PC-3 (cell line): ENCODE results near the gene INTS3. TPM values are rescaled to one million over a fixed set of nuclear protein-coding genes. Genes with fewer than 3 reads are reported as not detected.

Source experiments
- ATAC-seq: fragments of 200-7000 bp; cut with Tn5 transposase; 2 replicates; pipeline ENCODE4 v1.9.1; 2020; ENCODE audit warnings: mild to moderate bottlenecking, moderate library complexity
- BruUV-seq: library from RNA; stranded (reverse); fragments of 400-500 nt; replicated peaks from 2 replicates; lab custom pipeline; 2021; lab: Mats Ljungman, UMichigan
- CTCF ChIA-PET: fragments of 300-600 bp; sonication (Branson Sonifier 250); formaldehyde crosslinking; loops from one replicate; lab custom pipeline; 2022; ENCODE audit warnings: antibody characterized with exemption; lab: Charles Lee
- POLR2A ChIA-PET: fragments of 300-600 bp; sonication (Branson Sonifier 250); formaldehyde crosslinking; loops from one replicate; lab custom pipeline; 2022; ENCODE audit warnings: antibody characterized with exemption; ENCODE audit not compliant: unreplicated experiment; lab: Charles Lee
- DNase-seq: peaks from one replicate; pipeline ENCODE4 v3.0.0-alpha.2; 2015
- H2AFZ ChIP-seq: fragments of 300-600 bp; sonication (generic); 2 replicates; pipeline ENCODE4 v1.6.0; 2016; ENCODE audit warnings: antibody characterized with exemption, low read length
- H3F3A ChIP-seq: fragments of 300-600 bp; sonication (generic); one replicate; pipeline ENCODE4 v1.6.0; 2017; ENCODE audit warnings: antibody characterized with exemption, low read length, control low read depth, mild to moderate bottlenecking; ENCODE audit not compliant: unreplicated experiment
- H3K27ac ChIP-seq: fragments of 300-600 bp; sonication (generic); 2 replicates; pipeline ENCODE4 v1.5.1; 2016; ENCODE audit warnings: mild to moderate bottlenecking, low read length
- H3K27me3 ChIP-seq: fragments of 300-600 bp; sonication (generic); 2 replicates; pipeline ENCODE4 v1.6.1; 2016; ENCODE audit warnings: low read length, mixed read lengths
- H3K36me3 ChIP-seq: fragments of 300-600 bp; sonication (generic); 2 replicates; pipeline ENCODE4 v1.6.1; 2016; ENCODE audit warnings: low read depth, mixed run types, low read length, mixed read lengths
- H3K4me1 ChIP-seq: fragments of 300-600 bp; sonication (generic); 2 replicates; pipeline ENCODE4 v1.5.1; 2016; ENCODE audit warnings: low read length; ENCODE audit not compliant: insufficient read depth
- H3K4me2 ChIP-seq: fragments of 300-600 bp; sonication (generic); 2 replicates; pipeline ENCODE4 v1.6.0; 2016; ENCODE audit warnings: low read length
- H3K4me3 ChIP-seq: fragments of 300-600 bp; sonication (generic); 2 replicates; pipeline ENCODE4 v1.5.1; 2016; ENCODE audit warnings: mild to moderate bottlenecking, low read length, mixed read lengths
- H3K79me2 ChIP-seq: fragments of 300-600 bp; sonication (generic); 2 replicates; pipeline ENCODE4 v1.6.1; 2017; ENCODE audit warnings: low read length, mixed read lengths
- H3K9ac ChIP-seq: fragments of 300-600 bp; sonication (generic); 2 replicates; pipeline ENCODE4 v1.6.0; 2016; ENCODE audit warnings: mild to moderate bottlenecking, low read length
- H3K9me2 ChIP-seq: fragments of 300-600 bp; sonication (generic); replicated peaks from 2 replicates; pipeline ENCODE4 v1.6.1; 2016; ENCODE audit warnings: mixed run types, low read length, mixed read lengths
- H3K9me3 ChIP-seq: fragments of 300-600 bp; sonication (generic); 2 replicates; pipeline ENCODE4 v1.6.1; 2016; ENCODE audit warnings: low read length, mixed read lengths
- H4K20me1 ChIP-seq: fragments of 300-600 bp; sonication (generic); 2 replicates; pipeline ENCODE4 v1.6.1; 2016; ENCODE audit warnings: low read length, mixed read lengths
- CTCF ChIP-seq: fragments of 300-600 bp; sonication (generic); conservative IDR thresholded peaks from 2 replicates; pipeline ENCODE4 v1.5.1; 2017; ENCODE audit warnings: antibody characterized with exemption, low read depth, mild to moderate bottlenecking, low read length
- EZH2 ChIP-seq: fragments of 300-600 bp; sonication (generic); IDR thresholded peaks from one replicate; pipeline ENCODE4 v1.6.1; 2017; ENCODE audit warnings: antibody characterized with exemption, mild to moderate bottlenecking, low read length; ENCODE audit not compliant: unreplicated experiment
- EZH2phosphoT487 ChIP-seq: fragments of 300-600 bp; sonication (generic); IDR thresholded peaks from 2 replicates; pipeline ENCODE4 v1.6.1; 2018; ENCODE audit warnings: mild to moderate bottlenecking, antibody characterized with exemption, low read length, borderline replicate concordance
- intact Hi-C: fragments of 100-400 bp; cut with micrococcal nuclease; formaldehyde crosslinking; loops from 2 replicates; pipeline ENCODE4 v1.9.0; 2023
- total RNA-seq: library from RNA; depleted of rRNA; stranded (reverse); fragments of >200 nt; gene quantifications from 2 replicates; pipeline ENCODE4 v1.2.3, GENCODE V29; 2014

INTS3 gene
- total RNA-seq, 1 experiment from 2014 or later: 46.5 TPM

- POLR2A ChIA-PET: no interaction called here
- H3K36me3 ChIP-seq: peaks cover 7% of the 10 kb centered on the region; the same call in 1 of the 2 replicates
- no peak overlapping the region for H3K9ac ChIP-seq
- no peak overlapping the region for H3K27ac ChIP-seq
- ATAC-seq (no peak), DNase-seq (no peak)
- H3K9me3 ChIP-seq: no peaks in the 10 kb centered on the region
- CTCF ChIA-PET: no interaction called here
- TF ChIP-seq CTCF (no peak), EZH2phosphoT487 (no peak), EZH2 (no peak)
- no peaks in the 10 kb centered on the region for H3F3A ChIP-seq
- H3K27me3 ChIP-seq: no peaks in the 10 kb centered on the region
- H3K4me2 ChIP-seq: no peak overlapping the region
- intact Hi-C loops: no loop called here
- no peaks in the 10 kb centered on the region for H3K79me2 ChIP-seq
- no peak overlapping the region for H3K4me3 ChIP-seq
- H4K20me1 ChIP-seq: no peaks in the 10 kb centered on the region
- no peaks in the 10 kb centered on the region for H3K9me2 ChIP-seq
- no TSS peak for BruUV-seq
- H3K4me1 ChIP-seq: peaks cover 11% of the 10 kb centered on the region
- H2AFZ ChIP-seq: no peak overlapping the region
Measured at GRCh38 chr1:153776845-153777370, 49.1 kb downstream of the INTS3 start.

- peaks cover 2% of the 10 kb centered on the region; the same call in 1 of the 2 replicates for H3K36me3 ChIP-seq
- H3K4me3 ChIP-seq: no peak overlapping the region
- no peaks in the 10 kb centered on the region for H4K20me1 ChIP-seq
- H3K4me1 ChIP-seq: peaks cover 11% of the 10 kb centered on the region
- no peak overlapping the region for H2AFZ ChIP-seq
- no peaks in the 10 kb centered on the region for H3F3A ChIP-seq
- DNase-seq (no peak), ATAC-seq (no peak)
- no peak overlapping the region for H3K27ac ChIP-seq
- intact Hi-C loops: no loop called here
- TF ChIP-seq CTCF (no peak), EZH2 (no peak), EZH2phosphoT487 (no peak)
- H3K9ac ChIP-seq: no peak overlapping the region
- H3K9me3 ChIP-seq: no peaks in the 10 kb centered on the region
- POLR2A ChIA-PET: no interaction called here
- no peaks in the 10 kb centered on the region for H3K27me3 ChIP-seq
- H3K9me2 ChIP-seq: no peaks in the 10 kb centered on the region
- CTCF ChIA-PET: no interaction called here
- no peaks in the 10 kb centered on the region for H3K79me2 ChIP-seq
- no peak overlapping the region for H3K4me2 ChIP-seq
- BruUV-seq: no TSS peak
Measured at GRCh38 chr1:153777648-153778047, 49.8 kb downstream of the INTS3 start.

- BruUV-seq: no TSS peak
- CTCF ChIA-PET: no interaction called here
- Histone ChIP-seq H3F3A (no peaks in the 10 kb centered on the region), H3K9me3 (no peaks in the 10 kb centered on the region), H3K27me3 (no peaks in the 10 kb centered on the region), H3K9me2 (no peaks in the 10 kb centered on the region), H3K36me3 (no peaks in the 10 kb centered on the region; the same call in 1 of the 2 replicates), H3K27ac (no peak overlapping the region), H3K4me3 (no peak overlapping the region), H2AFZ (no peak overlapping the region), H4K20me1 (no peaks in the 10 kb centered on the region), H3K4me1 (peaks cover 16% of the 10 kb centered on the region), H3K4me2 (no peak overlapping the region), H3K9ac (no peak overlapping the region), H3K79me2 (no peaks in the 10 kb centered on the region)
- TF ChIP-seq EZH2 (no peak), CTCF (no peak), EZH2phosphoT487 (no peak)
- POLR2A ChIA-PET: no interaction called here
- DNase-seq (no peak), ATAC-seq (no peak)
- intact Hi-C loops: no loop called here
Measured at GRCh38 chr1:153778051-153778823, 50.4 kb downstream of the INTS3 start.
